ENCODE results near the gene TMEM270. TPM values are rescaled to one million over a fixed set of nuclear protein-coding genes. Genes with fewer than 3 reads are reported as not detected.

The TMEM270 gene
- total RNA-seq, 2 donors from 2014 or later = not detected

GRCh38 chr7:73828972-73829371 is 32.0 kb upstream of the TMEM270 start:
- Mint-ChIP-seq H3K27me3 (ENCODE audit: insufficient read depth) (peaks cover 12% of the 10 kb centered on the region), H3K27ac (peak overlapping the region; percentile 39), H3K9me3 (peaks cover 6% of the 10 kb centered on the region), H3K4me1 (peaks cover 54% of the 10 kb centered on the region), H3K4me3 (no peak overlapping the region), H3K36me3 (ENCODE audit: low read depth) (peaks cover 4% of the 10 kb centered on the region)
- TF ChIP-seq, protein P1, sequence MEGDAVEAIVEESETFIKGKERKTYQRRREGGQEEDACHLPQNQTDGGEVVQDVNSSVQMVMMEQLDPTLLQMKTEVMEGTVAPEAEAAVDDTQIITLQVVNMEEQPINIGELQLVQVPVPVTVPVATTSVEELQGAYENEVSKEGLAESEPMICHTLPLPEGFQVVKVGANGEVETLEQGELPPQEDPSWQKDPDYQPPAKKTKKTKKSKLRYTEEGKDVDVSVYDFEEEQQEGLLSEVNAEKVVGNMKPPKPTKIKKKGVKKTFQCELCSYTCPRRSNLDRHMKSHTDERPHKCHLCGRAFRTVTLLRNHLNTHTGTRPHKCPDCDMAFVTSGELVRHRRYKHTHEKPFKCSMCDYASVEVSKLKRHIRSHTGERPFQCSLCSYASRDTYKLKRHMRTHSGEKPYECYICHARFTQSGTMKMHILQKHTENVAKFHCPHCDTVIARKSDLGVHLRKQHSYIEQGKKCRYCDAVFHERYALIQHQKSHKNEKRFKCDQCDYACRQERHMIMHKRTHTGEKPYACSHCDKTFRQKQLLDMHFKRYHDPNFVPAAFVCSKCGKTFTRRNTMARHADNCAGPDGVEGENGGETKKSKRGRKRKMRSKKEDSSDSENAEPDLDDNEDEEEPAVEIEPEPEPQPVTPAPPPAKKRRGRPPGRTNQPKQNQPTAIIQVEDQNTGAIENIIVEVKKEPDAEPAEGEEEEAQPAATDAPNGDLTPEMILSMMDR (conservative IDR thresholded peaks at IDR 0.05) = no peak
- Histone ChIP-seq H3K4me1 (ENCODE audit: control insufficient read depth, insufficient read depth, low read length) (peaks cover 3% of the 10 kb centered on the region), H3K9me3 (ENCODE audit: control insufficient read depth, low read length) (no peaks in the 10 kb centered on the region), H3K4me3 (ENCODE audit: low read length) (no peak overlapping the region), H3K27ac (ENCODE audit: low read depth, low read length) (no peak overlapping the region), H3K27me3 (ENCODE audit: control insufficient read depth, insufficient read depth, low read length, poor library complexity, severe bottlenecking) (no peaks in the 10 kb centered on the region), H3K36me3 (ENCODE audit: control insufficient read depth, insufficient read depth, low read length) (no peaks in the 10 kb centered on the region), H3K9ac (ENCODE audit: extremely low read depth, low read length, poor library complexity, severe bottlenecking) (no peak overlapping the region)
- 93 to 98% methylated on average over 5 of the region's 5 CpGs for WGBS, 2 experiments (ENCODE audit: insufficient coverage in 1 of 2, insufficient read length in 1 of 2)
- no peak for DNase-seq

DNA sequence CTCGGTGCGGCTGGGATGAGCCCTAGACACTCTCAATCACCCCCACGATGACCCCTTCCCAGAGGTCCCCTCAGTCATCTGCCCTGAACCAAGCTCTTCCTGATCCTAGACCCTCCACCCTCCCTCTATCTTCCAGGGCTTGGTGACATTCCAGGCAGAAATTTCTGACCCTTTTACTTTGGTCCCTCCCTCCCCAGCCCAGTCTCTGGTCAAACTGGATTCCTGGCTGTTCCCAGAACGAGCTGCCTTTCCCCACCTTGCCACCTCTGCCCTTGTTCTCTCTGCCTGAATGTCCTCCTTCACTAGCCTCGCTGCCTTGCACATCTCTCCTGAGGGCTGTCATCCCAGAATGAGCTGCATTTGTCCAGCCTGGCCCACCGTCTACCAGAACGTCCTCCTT is 31.5 kb upstream of the TMEM270 start:
- Mint-ChIP-seq H3K4me3 (no peak overlapping the region), H3K36me3 (ENCODE audit: low read depth) (peaks cover 6% of the 10 kb centered on the region), H3K9me3 (peaks cover 11% of the 10 kb centered on the region), H3K27ac (peak overlapping the region; percentile 49), H3K4me1 (peaks cover 54% of the 10 kb centered on the region), H3K27me3 (ENCODE audit: insufficient read depth) (peaks cover 9% of the 10 kb centered on the region)
- no peak overlapping the region for H3K27ac ChIP-seq (ENCODE audit: low read depth, low read length)
- DNase-seq = peak; percentile 67
- no peak overlapping the region for H3K4me3 ChIP-seq (ENCODE audit: low read length)
- H3K9ac ChIP-seq (ENCODE audit: extremely low read depth, low read length, poor library complexity, severe bottlenecking) = no peak overlapping the region
- 66 to 68% methylated on average over 4 to 7 of the region's 7 CpGs for WGBS, 2 experiments (ENCODE audit: insufficient coverage in 1 of 2, insufficient read length in 1 of 2)
- no peaks in the 10 kb centered on the region for H3K27me3 ChIP-seq (ENCODE audit: control insufficient read depth, insufficient read depth, low read length, poor library complexity, severe bottlenecking)
- H3K9me3 ChIP-seq (ENCODE audit: control insufficient read depth, low read length) = no peaks in the 10 kb centered on the region
- TF ChIP-seq, protein P1 (conservative IDR thresholded peaks at IDR 0.05) = no peak
- H3K4me1 ChIP-seq (ENCODE audit: control insufficient read depth, insufficient read depth, low read length) = peaks cover 3% of the 10 kb centered on the region
- H3K36me3 ChIP-seq (ENCODE audit: control insufficient read depth, insufficient read depth, low read length) = no peaks in the 10 kb centered on the region

GRCh38 chr7:73829921-73830680 is 30.9 kb upstream of the TMEM270 start:
- H3K27me3 Mint-ChIP-seq (ENCODE audit: insufficient read depth) = peaks cover 5% of the 10 kb centered on the region
- peaks cover 54% of the 10 kb centered on the region for H3K4me1 Mint-ChIP-seq
- H3K36me3 Mint-ChIP-seq (ENCODE audit: low read depth) = peaks cover 8% of the 10 kb centered on the region
- Histone ChIP-seq H3K4me3 (ENCODE audit: low read length) (no peak overlapping the region), H3K4me1 (ENCODE audit: control insufficient read depth, insufficient read depth, low read length) (peaks cover 3% of the 10 kb centered on the region), H3K36me3 (ENCODE audit: control insufficient read depth, insufficient read depth, low read length) (no peaks in the 10 kb centered on the region), H3K27me3 (ENCODE audit: control insufficient read depth, insufficient read depth, low read length, poor library complexity, severe bottlenecking) (no peaks in the 10 kb centered on the region), H3K27ac (ENCODE audit: low read depth, low read length) (no peak overlapping the region), H3K9me3 (ENCODE audit: control insufficient read depth, low read length) (no peaks in the 10 kb centered on the region), H3K9ac (ENCODE audit: extremely low read depth, low read length, poor library complexity, severe bottlenecking) (no peak overlapping the region)
- H3K27ac Mint-ChIP-seq = peak overlapping the region; percentile 95
- WGBS, 2 experiments (ENCODE audit: insufficient coverage in 1 of 2, insufficient read length in 1 of 2) = 85 to 86% methylated on average over 6 to 13 of the region's 13 CpGs
- H3K9me3 Mint-ChIP-seq = peaks cover 16% of the 10 kb centered on the region
- TF ChIP-seq, protein P1 (conservative IDR thresholded peaks at IDR 0.05) = peak; percentile 34
- no peak for DNase-seq
- no peak overlapping the region for H3K4me3 Mint-ChIP-seq

Measured in endodermal cell (in vitro differentiated cells).